NCI-H748 treated with DMSO at 0.1 percent for 48 hours (cell line): ENCODE measurements around the gene RDH8.
"Not testable (repeated sequence)": the region's sequence is repeated elsewhere in the genome, so short reads cannot be mapped to it uniquely, and the experiment has no call there.

Experiments
- DNase-seq: peaks from one replicate; lab custom pipeline; 2025; lab: John Stamatoyannopoulos, UW

The RDH8 gene

GRCh38 chr19:10005632-10006334 is 7.5 kb upstream of the RDH8 start:
- no peak for DNase-seq

GRCh38 chr19:10006335-10006708 is 7.0 kb upstream of the RDH8 start:
- no peak for DNase-seq

DNA sequence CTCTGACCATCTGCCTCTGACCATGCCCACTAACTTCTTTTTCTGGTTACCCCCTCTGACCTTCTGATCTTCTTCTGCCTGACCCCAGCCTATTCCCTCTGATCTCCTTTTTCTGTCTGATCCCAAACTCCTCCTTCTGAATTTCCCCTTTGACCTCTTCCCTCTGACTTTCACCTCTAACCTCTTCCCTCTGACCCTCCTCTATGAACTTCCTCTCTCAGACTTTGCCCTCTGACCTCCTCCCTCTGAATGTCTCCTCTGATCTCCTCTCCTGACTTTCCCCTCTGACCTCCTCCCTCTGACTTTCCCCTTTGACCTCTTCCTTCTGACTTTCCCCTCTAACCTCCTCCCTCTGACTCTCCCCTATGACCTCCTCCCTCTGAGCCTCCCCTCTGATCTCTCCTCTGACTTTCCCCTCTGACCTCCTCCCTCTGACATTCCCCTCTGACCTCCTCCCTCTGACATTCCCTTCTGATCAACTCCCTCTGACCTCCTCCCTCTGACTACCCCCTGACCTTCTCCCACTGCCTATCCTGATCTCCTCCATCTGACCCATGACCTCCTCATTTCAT is 6.4 kb upstream of the RDH8 start:
- DNase-seq, result no peak

- no peak for DNase-seq
These were observed 5.7 kb upstream of the RDH8 start for GRCh38 chr19:10007371-10008183.

DNA sequence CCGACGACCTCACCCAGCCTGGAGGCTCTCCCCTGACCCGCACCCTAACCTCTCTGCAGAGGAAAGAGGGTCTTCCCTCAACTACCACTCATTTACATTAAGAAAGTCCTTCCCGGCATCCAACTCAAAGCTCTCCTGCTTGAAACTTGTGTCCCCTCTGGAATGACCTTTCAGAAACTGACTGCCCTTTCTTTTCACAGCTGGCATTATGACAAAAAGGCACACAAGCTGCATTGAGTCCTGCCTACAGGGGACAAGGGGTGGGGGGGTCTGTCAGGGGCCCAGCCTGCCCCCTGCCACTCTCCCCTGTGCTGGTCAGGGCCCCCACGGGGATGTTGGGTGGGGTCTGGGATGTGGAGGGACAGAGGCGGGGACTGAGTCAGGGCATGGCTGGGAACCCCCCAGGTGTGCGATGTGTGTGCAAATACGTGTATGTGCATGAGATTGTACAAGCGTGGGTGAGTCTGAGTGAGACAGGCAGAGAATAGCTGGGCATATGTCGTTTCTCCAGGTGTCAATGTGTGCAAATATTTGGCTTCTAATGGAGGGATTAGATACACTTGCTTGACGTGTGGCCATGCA is 5.0 kb upstream of the RDH8 start:
- no peak for DNase-seq

DNA sequence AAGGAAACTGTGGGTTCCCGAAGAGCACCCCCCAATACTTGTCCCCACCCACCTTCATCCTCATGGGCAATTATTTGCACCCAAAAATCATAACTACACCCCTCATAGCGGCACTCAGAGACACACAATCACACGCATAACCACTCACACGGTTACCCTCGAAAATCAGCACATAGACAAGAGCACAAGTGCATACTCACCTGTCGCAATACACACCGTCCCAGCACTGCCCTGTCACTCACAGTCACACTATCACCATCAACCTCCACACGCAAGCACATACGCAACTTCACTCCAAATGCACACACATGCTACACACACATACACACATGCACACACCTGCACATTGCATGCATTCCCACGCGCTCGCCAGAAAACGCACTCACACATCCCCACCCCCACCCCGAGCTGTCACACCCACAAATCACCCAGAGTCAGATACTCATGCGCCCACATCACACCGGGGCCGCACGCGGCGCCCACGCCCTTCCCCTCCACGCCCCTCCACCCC is 3.5 kb upstream of the RDH8 start:
- no peak for DNase-seq

DNA sequence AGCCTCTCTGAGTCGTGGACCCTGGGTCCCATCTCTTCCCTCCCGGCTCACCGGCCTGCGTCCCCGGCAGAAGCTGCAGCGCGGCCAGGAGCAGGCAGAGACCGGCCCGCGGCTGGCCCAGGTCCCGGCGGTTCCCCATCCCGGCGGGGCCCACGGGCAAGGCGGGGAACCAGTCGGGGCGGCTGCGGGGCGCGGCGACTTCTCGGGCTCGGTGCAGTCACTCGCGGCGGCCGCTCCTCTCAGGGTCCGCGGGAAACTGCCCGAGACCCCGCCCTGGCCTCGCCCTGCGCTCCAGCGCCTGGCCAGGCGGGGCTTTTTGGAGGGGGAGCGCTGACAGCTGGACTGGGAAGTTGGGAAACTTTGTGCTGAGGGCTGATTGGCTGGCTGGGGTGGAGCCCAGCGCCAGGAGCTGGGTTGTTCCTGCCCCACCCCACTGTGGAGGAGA is 3.0 kb upstream of the RDH8 start, which contains the start of gene COL5A3:
TSS of gene COL5A3 (minus strand) at position 258 of the 445 bp plus-strand sequence. CDS start at position 139, 119 bp downstream.
- no peak for DNase-seq

DNA sequence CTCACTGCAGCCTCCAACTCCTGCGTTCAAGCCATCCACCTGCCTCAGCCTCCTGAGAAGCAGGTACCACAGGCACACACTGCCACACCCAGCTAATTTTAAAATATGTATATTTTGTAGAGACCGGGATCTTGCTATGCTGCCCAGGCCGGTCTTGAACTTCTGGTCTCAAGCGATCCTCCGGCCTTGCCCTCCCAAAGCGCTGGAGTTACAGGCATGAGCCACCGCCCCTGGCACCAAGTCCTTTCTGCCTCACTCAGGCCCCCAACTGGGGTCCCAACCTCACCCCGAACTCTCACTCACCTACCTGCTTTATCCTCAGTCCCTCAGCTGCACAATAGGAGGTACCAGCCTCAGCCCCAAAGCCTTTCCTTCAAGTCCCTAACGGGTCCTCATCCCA is 2.3 kb upstream of the RDH8 start:
- DNase-seq, result no peak

DNA sequence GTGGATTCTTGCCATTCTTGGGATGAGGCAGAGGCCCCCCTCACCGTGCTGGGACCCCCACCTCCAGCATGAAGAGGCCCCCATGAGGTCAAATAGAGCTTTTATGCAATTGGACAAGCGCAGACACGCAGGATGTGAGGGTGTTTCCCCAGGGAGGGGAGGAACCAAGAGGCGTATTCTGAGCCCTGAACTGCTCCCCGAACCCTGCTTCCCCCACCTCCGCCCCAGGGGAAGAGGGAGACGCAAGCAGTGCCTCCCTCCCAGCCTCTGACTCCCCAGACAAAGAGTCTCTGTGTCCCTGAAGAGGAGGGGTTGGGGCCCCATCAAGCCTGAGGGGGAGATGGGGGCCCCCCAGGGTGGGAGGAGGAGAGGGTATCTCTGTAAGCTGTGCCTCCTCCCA is 1.3 kb upstream of the RDH8 start:
- no peak for DNase-seq

DNA sequence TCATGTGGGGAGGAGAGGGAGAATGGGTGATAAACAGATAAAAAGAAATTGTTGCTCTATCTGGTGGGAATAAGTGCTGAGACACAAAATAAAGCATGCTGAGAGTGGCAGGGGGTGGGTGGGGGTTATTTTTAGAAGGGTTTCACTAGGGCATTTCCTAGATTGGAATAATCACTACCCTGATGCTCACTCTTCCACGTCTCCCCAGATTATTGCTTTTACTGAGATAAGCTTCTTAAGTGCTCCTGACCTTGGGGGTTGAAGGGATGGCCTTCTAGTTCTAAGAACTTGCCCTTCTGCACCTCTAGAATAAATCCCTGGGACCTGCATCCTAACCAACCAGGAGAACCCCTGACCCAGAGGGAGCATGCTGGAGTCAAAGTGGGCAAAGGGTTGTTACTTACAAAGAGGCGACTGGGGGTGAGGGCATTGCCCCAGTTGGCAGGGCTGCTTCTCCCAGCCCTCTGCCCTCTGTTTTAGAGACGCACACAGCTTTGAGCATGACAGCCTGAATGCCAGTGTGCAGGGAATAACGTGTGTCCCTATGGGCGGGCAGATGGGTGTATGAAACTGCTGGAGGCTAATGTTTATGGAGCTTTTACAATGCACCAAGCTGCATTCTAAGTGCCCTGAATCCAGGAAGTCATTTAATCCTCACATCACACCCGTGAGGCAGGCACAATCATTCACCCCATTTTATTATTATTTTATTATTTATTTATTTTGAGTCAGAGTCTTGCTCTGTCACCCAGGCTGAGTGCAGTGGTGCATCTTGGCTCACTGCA is 743 bp downstream of the RDH8 start:
- no peak for DNase-seq

DNA sequence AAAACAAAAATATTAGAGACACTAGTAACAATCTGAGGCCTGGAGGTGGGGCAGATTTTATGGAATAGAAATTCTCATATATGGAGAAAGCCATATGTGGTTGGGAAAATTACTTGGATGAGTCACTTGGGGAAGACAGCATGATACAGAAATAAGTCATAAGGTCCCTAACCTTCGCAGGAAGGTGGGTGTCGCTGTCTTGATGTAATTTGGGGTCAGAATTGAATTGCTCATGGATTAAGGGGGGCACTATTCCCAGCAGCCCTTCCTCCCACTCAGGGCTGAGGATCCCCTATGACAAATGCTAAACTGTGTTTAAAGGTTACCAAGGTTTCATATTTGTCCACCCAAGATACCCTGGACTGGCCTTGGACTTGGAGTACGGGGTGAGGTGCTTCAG is 5.0 kb downstream of the RDH8 start:
- no peak for DNase-seq

GRCh38 chr19:10018786-10019185 is 5.5 kb downstream of the RDH8 start:
- DNase-seq, result no peak

- no peak for DNase-seq
These were observed 6.0 kb downstream of the RDH8 start for GRCh38 chr19:10019246-10019645.

DNA sequence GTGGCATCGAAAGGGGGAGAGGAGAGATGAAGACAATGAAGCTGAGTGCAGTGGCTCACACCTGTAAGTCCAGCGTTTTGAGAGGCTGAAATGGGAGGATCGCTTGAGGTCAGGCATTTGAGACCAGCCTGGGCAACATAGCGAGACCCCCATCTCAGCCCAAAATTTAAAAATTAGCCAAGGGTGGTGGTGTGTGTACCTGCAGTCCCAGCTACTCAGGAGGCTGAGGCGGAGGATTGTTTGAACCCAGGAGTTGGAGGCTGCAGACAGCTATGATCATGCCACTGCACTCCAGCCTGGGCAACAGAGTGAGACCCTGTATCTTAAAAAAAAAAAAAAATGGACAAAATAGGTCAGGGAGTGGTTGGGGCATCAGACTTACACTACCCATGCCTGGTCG is 7.6 kb downstream of the RDH8 start:
- DNase-seq, result no peak

DNA sequence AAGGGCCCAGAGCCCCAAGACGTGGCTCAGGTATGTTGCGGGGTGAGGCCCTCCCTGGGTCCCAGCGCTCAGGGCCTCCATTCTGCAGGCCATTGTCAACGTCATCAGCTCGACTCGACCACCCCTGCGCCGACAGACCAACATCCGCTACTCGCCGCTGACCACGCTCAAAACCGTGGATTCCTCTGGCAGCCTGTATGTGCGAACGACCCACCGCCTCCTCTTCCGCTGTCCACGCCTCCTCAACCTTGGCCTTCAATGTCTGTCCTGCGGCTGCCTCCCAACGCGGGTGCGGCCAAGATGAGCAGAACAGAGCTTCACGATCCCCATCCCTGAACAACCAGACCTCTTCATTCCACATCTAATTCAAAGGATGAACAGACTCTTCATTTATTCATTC is 8.2 kb downstream of the RDH8 start:
- no peak for DNase-seq

- no peak for DNase-seq
These were observed 8.6 kb downstream of the RDH8 start for GRCh38 chr19:10021863-10022262.

GRCh38 chr19:10023096-10023495 is 9.8 kb downstream of the RDH8 start:
- not testable (repeated sequence) for DNase-seq

DNA sequence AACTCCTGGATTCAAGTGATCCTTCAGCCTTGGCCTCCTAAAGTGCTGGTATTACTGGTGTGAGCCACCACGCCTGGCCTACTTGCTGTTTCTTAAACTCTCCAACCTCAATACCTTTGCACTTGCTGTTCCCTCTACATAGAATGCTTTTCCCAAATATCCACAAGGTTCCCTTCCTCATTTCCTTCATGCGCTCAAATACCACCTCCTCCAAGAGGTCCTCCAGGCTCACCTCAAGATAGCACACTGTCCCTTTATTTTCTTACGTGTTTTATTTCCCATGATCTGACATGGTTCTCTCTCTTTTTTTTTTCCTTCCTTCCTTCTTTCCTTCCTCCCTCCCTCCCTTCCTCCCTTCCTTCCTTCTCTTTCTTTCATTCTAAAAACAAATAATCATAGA is 13.5 kb downstream of the RDH8 start:
- no peak for DNase-seq

GRCh38 chr19:10027158-10027997 is 14.1 kb downstream of the RDH8 start:
- DNase-seq, result peak; percentile 30

GRCh38 chr19:10033614-10034013 is 20.3 kb downstream of the RDH8 start:
- DNase-seq, result no peak

GRCh38 chr19:10036601-10037071 is 23.4 kb downstream of the RDH8 start:
- DNase-seq, result no peak
